Vagina (tissue), 2 donors: Measurements from ENCODE around the gene PDE4D.

Experiments
- POLR2A ChIP-seq, 2 donors: fragments of 450-650 bp; IDR thresholded peaks; one replicate each; pipeline ENCODE4 v1.6.1; 2017; ENCODE audit warnings: antibody characterized with exemption in 2 of 2, mild to moderate bottlenecking in 2 of 2, moderate library complexity in 2 of 2
- TF ChIP-seq, protein P1 (sequence below), 3 experiments: fragments of 450-650 bp in 2 of 3; fragments of 200-600 bp in 1 of 3; sonication (generic) in 1 of 3; IDR thresholded peaks; one replicate each; pipeline ENCODE4 v1.5.1; 2017 to 2019; ENCODE audit warnings: antibody characterized with exemption in 3 of 3, mild to moderate bottlenecking in 2 of 3, moderate library complexity in 2 of 3

DNA sequence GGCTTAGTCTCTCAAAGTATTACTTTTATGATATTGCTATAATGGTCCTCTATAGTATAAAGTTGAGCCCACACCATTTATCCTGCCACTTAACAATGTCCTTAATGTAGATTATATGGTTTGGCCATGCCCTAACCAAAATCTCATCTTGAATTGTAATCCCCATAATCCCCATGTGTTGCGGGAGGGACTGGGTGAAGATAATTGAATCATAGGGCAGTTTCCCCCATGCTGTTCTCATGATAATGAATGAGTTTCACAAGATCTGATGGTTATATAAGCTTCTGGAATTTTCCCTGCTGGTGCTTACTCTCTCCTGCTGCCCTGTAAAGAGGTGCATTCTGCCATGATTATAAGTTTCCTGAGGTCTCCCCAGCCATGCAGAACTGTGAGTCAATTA, 811.8 kb downstream of the PDE4D start:
- no peak for TF ChIP-seq POLR2A (IDR thresholded peaks at IDR 0.05)
- TF ChIP-seq, protein P1, sequence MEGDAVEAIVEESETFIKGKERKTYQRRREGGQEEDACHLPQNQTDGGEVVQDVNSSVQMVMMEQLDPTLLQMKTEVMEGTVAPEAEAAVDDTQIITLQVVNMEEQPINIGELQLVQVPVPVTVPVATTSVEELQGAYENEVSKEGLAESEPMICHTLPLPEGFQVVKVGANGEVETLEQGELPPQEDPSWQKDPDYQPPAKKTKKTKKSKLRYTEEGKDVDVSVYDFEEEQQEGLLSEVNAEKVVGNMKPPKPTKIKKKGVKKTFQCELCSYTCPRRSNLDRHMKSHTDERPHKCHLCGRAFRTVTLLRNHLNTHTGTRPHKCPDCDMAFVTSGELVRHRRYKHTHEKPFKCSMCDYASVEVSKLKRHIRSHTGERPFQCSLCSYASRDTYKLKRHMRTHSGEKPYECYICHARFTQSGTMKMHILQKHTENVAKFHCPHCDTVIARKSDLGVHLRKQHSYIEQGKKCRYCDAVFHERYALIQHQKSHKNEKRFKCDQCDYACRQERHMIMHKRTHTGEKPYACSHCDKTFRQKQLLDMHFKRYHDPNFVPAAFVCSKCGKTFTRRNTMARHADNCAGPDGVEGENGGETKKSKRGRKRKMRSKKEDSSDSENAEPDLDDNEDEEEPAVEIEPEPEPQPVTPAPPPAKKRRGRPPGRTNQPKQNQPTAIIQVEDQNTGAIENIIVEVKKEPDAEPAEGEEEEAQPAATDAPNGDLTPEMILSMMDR (IDR thresholded peaks at IDR 0.05), result no peak
